ENCODE data around the gene MACC1.
"Not testable (repeated sequence)": the region's sequence is repeated elsewhere in the genome, so short reads cannot be mapped to it uniquely, and the experiment has no call there.

The MACC1 gene

GRCh38 chr7:20206104-20206896 is 10.9 kb downstream of the MACC1 start:
- no peak for DNase-seq

GRCh38 chr7:20203316-20203715 is 13.9 kb downstream of the MACC1 start:
- DNase-seq: no peak

GRCh38 chr7:20201380-20201779 is 15.8 kb downstream of the MACC1 start:
- DNase-seq: no peak

- DNase-seq: no peak
Measured at GRCh38 chr7:20200971-20201370, 16.2 kb downstream of the MACC1 start.

- DNase-seq: no peak
Measured at GRCh38 chr7:20200361-20200760, 16.8 kb downstream of the MACC1 start.

- DNase-seq: peak in 1 of 5 experiments; percentile 1
Measured at GRCh38 chr7:20199015-20199737, 18.0 kb downstream of the MACC1 start.

- DNase-seq: no peak
Measured at GRCh38 chr7:20198260-20198659, 18.9 kb downstream of the MACC1 start.

- DNase-seq: no peak
Measured at GRCh38 chr7:20197837-20198236, 19.3 kb downstream of the MACC1 start.

- no peak for DNase-seq
Measured at GRCh38 chr7:20197125-20197748, 19.9 kb downstream of the MACC1 start.

- DNase-seq: no peak
Measured at GRCh38 chr7:20194343-20194995, 22.7 kb downstream of the MACC1 start.

- DNase-seq: no peak
Measured at GRCh38 chr7:20193873-20194272, 23.3 kb downstream of the MACC1 start.

- DNase-seq: no peak
Measured at GRCh38 chr7:20193242-20193777, 23.9 kb downstream of the MACC1 start.

- DNase-seq: no peak
Measured at GRCh38 chr7:20191391-20191869, 25.8 kb downstream of the MACC1 start.

GRCh38 chr7:20190560-20191390 is 26.4 kb downstream of the MACC1 start:
- DNase-seq: no peak

GRCh38 chr7:20189852-20190251 is 27.3 kb downstream of the MACC1 start:
- no peak for DNase-seq

GRCh38 chr7:20188567-20188966 is 28.6 kb downstream of the MACC1 start:
- DNase-seq: no peak

- not testable (repeated sequence) for DNase-seq
Measured at GRCh38 chr7:20187850-20188249, 29.3 kb downstream of the MACC1 start.

- DNase-seq: no peak
Measured at GRCh38 chr7:20185988-20186387, 31.2 kb downstream of the MACC1 start.

- no peak for DNase-seq
Measured at GRCh38 chr7:20183086-20183485, 34.1 kb downstream of the MACC1 start.

- no peak for DNase-seq
Measured at GRCh38 chr7:20176578-20177242, 40.5 kb downstream of the MACC1 start.

- DNase-seq: no peak
Measured at GRCh38 chr7:20173828-20174227, 43.4 kb downstream of the MACC1 start.

Data from T-helper 2 cell (primary cell).